ENCODE results near the gene TRIM22.

Gene TRIM22

DNA sequence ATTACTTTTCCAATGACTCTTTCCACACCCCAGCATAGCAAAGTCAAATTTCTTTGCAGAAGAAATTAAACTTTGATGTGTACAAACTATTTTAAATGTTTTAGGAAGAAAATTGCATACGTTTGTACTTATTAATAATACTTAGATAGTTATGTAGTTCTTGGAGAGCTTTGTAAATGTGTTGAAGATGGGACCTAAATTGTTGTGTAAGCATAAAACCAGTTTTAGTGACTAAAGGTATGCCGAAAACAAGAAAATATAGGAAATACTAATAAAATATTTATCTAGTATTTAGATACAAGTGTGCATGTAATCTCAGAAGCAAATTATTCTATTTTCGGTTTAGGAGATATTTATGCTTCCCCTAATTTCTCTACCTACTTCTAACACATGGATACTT, 60.2 kb downstream of the TRIM22 start:
- no peak for DNase-seq

DNA sequence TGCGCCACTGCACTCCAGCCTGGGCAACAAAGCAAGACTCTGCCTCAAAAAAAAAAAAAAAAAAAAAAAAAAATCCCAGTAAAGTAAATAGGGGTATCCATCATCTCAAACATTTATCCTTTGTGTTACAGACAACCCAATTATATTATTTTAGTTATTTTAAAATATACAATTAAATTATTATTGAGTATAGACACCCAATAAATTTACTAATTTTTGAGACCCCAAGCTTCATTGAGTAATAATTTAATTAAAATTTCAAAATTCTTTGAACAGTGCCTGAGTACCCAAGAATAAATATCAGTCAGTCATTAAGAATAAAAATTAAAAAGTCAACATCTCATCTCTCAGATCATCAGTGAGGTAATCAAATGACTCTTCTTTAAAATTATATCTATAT, 64.4 kb downstream of the TRIM22 start, which contains the start of gene OR52N4:
Gene OR52N4, plus strand, starts transcription at position 301 of the 400 bp plus-strand sequence. CDS start 498 bp downstream, outside the sequence.
- DNase-seq = no peak
